ENCODE data around the gene TMEM171.

The TMEM171 gene

GRCh38 chr5:73120222-73121118, at the start of gene TMEM171:
TSS of gene TMEM171 (plus strand) at chr5:73120575. CDS start at chr5:73123374, 2,799 bp downstream.
- no peak for TF ChIP-seq CTCF (conservative IDR thresholded peaks at IDR 0.05; ENCODE audit: low read length)
- no peak for TF ChIP-seq EZH2phosphoT487 (IDR thresholded peaks at IDR 0.05; ENCODE audit: borderline replicate concordance)
- Histone ChIP-seq H3K36me3 (ENCODE audit: insufficient read depth, low read length) (no peaks in the 10 kb centered on the region), H3K79me2 (ENCODE audit: insufficient read depth, low read length) (no peaks in the 10 kb centered on the region), H3K4me1 (ENCODE audit: insufficient read depth, low read length, poor library complexity, severe bottlenecking) (no peaks in the 10 kb centered on the region), H3F3A (ENCODE audit: low read depth) (no peaks in the 10 kb centered on the region), H2AFZ (ENCODE audit: low read length) (no peak within 1 kb of the TSS), H3K4me2 (ENCODE audit: low read depth, low read length, poor library complexity, severe bottlenecking) (no peak within 1 kb of the TSS), H3K9me2 (replicated peaks; ENCODE audit: low read depth, low read length) (no peaks in the 10 kb centered on the region), H3K9ac (ENCODE audit: low read depth, low read length, poor library complexity, severe bottlenecking) (no peak within 1 kb of the TSS), H3K9me3 (ENCODE audit: insufficient read depth, low read depth, low read length) (no peaks in the 10 kb centered on the region), H3K4me3 (ENCODE audit: low read length, poor library complexity, severe bottlenecking) (no peak within 1 kb of the TSS), H3K27me3 (ENCODE audit: insufficient read depth, low read length, poor library complexity, severe bottlenecking) (peaks cover 11% of the 10 kb centered on the region), H4K20me1 (ENCODE audit: insufficient read depth, low read length, poor library complexity, severe bottlenecking) (no peaks in the 10 kb centered on the region)

- Histone ChIP-seq H3K4me2 (ENCODE audit: low read depth, low read length, poor library complexity, severe bottlenecking) (no peak overlapping the region), H3K9me3 (ENCODE audit: insufficient read depth, low read depth, low read length) (no peaks in the 10 kb centered on the region), H2AFZ (ENCODE audit: low read length) (no peak overlapping the region), H3F3A (ENCODE audit: low read depth) (no peaks in the 10 kb centered on the region), H3K4me1 (ENCODE audit: insufficient read depth, low read length, poor library complexity, severe bottlenecking) (no peaks in the 10 kb centered on the region), H4K20me1 (ENCODE audit: insufficient read depth, low read length, poor library complexity, severe bottlenecking) (no peaks in the 10 kb centered on the region), H3K9me2 (replicated peaks; ENCODE audit: low read depth, low read length) (no peaks in the 10 kb centered on the region), H3K4me3 (ENCODE audit: low read length, poor library complexity, severe bottlenecking) (no peak overlapping the region), H3K9ac (ENCODE audit: low read depth, low read length, poor library complexity, severe bottlenecking) (no peak overlapping the region), H3K79me2 (ENCODE audit: insufficient read depth, low read length) (no peaks in the 10 kb centered on the region), H3K36me3 (ENCODE audit: insufficient read depth, low read length) (no peaks in the 10 kb centered on the region), H3K27me3 (ENCODE audit: insufficient read depth, low read length, poor library complexity, severe bottlenecking) (peaks cover 10% of the 10 kb centered on the region)
- no peak for TF ChIP-seq EZH2phosphoT487 (IDR thresholded peaks at IDR 0.05; ENCODE audit: borderline replicate concordance)
- TF ChIP-seq CTCF (conservative IDR thresholded peaks at IDR 0.05; ENCODE audit: low read length), result no peak
Observed at GRCh38 chr5:73081093-73081492, 39.3 kb upstream of the TMEM171 start.

GRCh38 chr5:73088026-73088425, 32.3 kb upstream of the TMEM171 start:
- TF ChIP-seq EZH2phosphoT487 (IDR thresholded peaks at IDR 0.05; ENCODE audit: borderline replicate concordance), result no peak
- TF ChIP-seq CTCF (conservative IDR thresholded peaks at IDR 0.05; ENCODE audit: low read length), result no peak
- Histone ChIP-seq H3K4me2 (ENCODE audit: low read depth, low read length, poor library complexity, severe bottlenecking) (no peak overlapping the region), H3K27me3 (ENCODE audit: insufficient read depth, low read length, poor library complexity, severe bottlenecking) (no peaks in the 10 kb centered on the region), H4K20me1 (ENCODE audit: insufficient read depth, low read length, poor library complexity, severe bottlenecking) (no peaks in the 10 kb centered on the region), H3K9me3 (ENCODE audit: insufficient read depth, low read depth, low read length) (no peaks in the 10 kb centered on the region), H3K36me3 (ENCODE audit: insufficient read depth, low read length) (no peaks in the 10 kb centered on the region), H3K79me2 (ENCODE audit: insufficient read depth, low read length) (no peaks in the 10 kb centered on the region), H2AFZ (ENCODE audit: low read length) (no peak overlapping the region), H3K4me3 (ENCODE audit: low read length, poor library complexity, severe bottlenecking) (no peak overlapping the region), H3F3A (ENCODE audit: low read depth) (no peaks in the 10 kb centered on the region), H3K4me1 (ENCODE audit: insufficient read depth, low read length, poor library complexity, severe bottlenecking) (no peaks in the 10 kb centered on the region), H3K9ac (ENCODE audit: low read depth, low read length, poor library complexity, severe bottlenecking) (no peak overlapping the region), H3K9me2 (replicated peaks; ENCODE audit: low read depth, low read length) (no peaks in the 10 kb centered on the region)
